Duodenal mucosa (tissue), 2 donors: Measurements from ENCODE around the gene DLG2.

Source experiments
- H3K27ac ChIP-seq: one replicate; pipeline ENCODE4 v1.7.0; 2013; ENCODE audit warnings: low read depth, low read length
- H3K27me3 ChIP-seq, 2 donors: one replicate each; pipeline ENCODE4 v1.7.0; 2013; ENCODE audit warnings: low read length in 2 of 2, control low read depth in 1 of 2; ENCODE audit not compliant: insufficient read depth in 2 of 2, control insufficient read depth in 1 of 2
- H3K36me3 ChIP-seq, 2 donors: one replicate each; pipeline ENCODE4 v1.7.0; 2013; ENCODE audit warnings: low read length in 2 of 2, control low read depth in 1 of 2; ENCODE audit not compliant: insufficient read depth in 2 of 2, control insufficient read depth in 1 of 2
- H3K4me1 ChIP-seq, 2 donors: one replicate each; pipeline ENCODE4 v1.7.0; 2013; ENCODE audit warnings: low read length in 2 of 2, control low read depth in 1 of 2; ENCODE audit not compliant: insufficient read depth in 2 of 2, control insufficient read depth in 1 of 2
- H3K4me3 ChIP-seq, 2 donors: one replicate each; pipeline ENCODE4 v1.7.0; 2013; ENCODE audit warnings: low read length in 2 of 2, low read depth in 1 of 2
- H3K9ac ChIP-seq, 2 donors: one replicate each; pipeline ENCODE4 v1.7.0; 2013; ENCODE audit warnings: low read length in 2 of 2, low read depth in 1 of 2
- H3K9me3 ChIP-seq, 2 donors: one replicate each; pipeline ENCODE4 v1.7.0; 2013; ENCODE audit warnings: low read length in 2 of 2, control low read depth in 1 of 2; ENCODE audit not compliant: control insufficient read depth in 1 of 2

DLG2 gene

GRCh38 chr11:84626256-84626655, 1000.9 kb downstream of the DLG2 start:
- H3K9ac ChIP-seq, result no peak overlapping the region
- no peaks in the 10 kb centered on the region for H3K36me3 ChIP-seq
- H3K27me3 ChIP-seq, result no peaks in the 10 kb centered on the region
- H3K9me3 ChIP-seq, result no peaks in the 10 kb centered on the region
- H3K4me1 ChIP-seq, result no peaks in the 10 kb centered on the region
- no peak overlapping the region for H3K27ac ChIP-seq
- no peak overlapping the region for H3K4me3 ChIP-seq

- Histone ChIP-seq H3K27ac (no peak overlapping the region), H3K9me3 (no peaks in the 10 kb centered on the region), H3K4me1 (no peaks in the 10 kb centered on the region), H3K9ac (no peak overlapping the region), H3K27me3 (no peaks in the 10 kb centered on the region), H3K36me3 (no peaks in the 10 kb centered on the region), H3K4me3 (no peak overlapping the region)
These were observed 1014.5 kb downstream of the DLG2 start for GRCh38 chr11:84612645-84613044.

- Histone ChIP-seq H3K4me1 (no peaks in the 10 kb centered on the region), H3K4me3 (no peak overlapping the region), H3K9ac (no peak overlapping the region), H3K27ac (no peak overlapping the region), H3K36me3 (no peaks in the 10 kb centered on the region), H3K9me3 (no peaks in the 10 kb centered on the region), H3K27me3 (no peaks in the 10 kb centered on the region)
These were observed 1018.3 kb downstream of the DLG2 start for GRCh38 chr11:84608837-84609196.

- H3K36me3 ChIP-seq, result no peaks in the 10 kb centered on the region
- no peak overlapping the region for H3K27ac ChIP-seq
- H3K4me3 ChIP-seq, result no peak overlapping the region
- H3K27me3 ChIP-seq, result no peaks in the 10 kb centered on the region
- H3K9me3 ChIP-seq, result no peaks in the 10 kb centered on the region
- no peaks in the 10 kb centered on the region for H3K4me1 ChIP-seq
- no peak overlapping the region for H3K9ac ChIP-seq
These were observed 1018.9 kb downstream of the DLG2 start for GRCh38 chr11:84607975-84608836.

GRCh38 chr11:84594602-84595001, 1032.5 kb downstream of the DLG2 start:
- Histone ChIP-seq H3K36me3 (no peaks in the 10 kb centered on the region), H3K27ac (no peak overlapping the region), H3K9ac (no peak overlapping the region), H3K4me3 (no peak overlapping the region), H3K9me3 (no peaks in the 10 kb centered on the region), H3K4me1 (no peaks in the 10 kb centered on the region), H3K27me3 (no peaks in the 10 kb centered on the region)

- H3K9me3 ChIP-seq, result no peaks in the 10 kb centered on the region
- H3K27ac ChIP-seq, result no peak overlapping the region
- no peak overlapping the region for H3K4me3 ChIP-seq
- no peak overlapping the region for H3K9ac ChIP-seq
- no peaks in the 10 kb centered on the region for H3K4me1 ChIP-seq
- no peaks in the 10 kb centered on the region for H3K36me3 ChIP-seq
- no peaks in the 10 kb centered on the region for H3K27me3 ChIP-seq
These were observed 1037.0 kb downstream of the DLG2 start for GRCh38 chr11:84590106-84590505.

- Histone ChIP-seq H3K4me1 (no peaks in the 10 kb centered on the region), H3K27me3 (no peaks in the 10 kb centered on the region), H3K9me3 (no peaks in the 10 kb centered on the region), H3K9ac (no peak overlapping the region), H3K4me3 (no peak overlapping the region), H3K36me3 (no peaks in the 10 kb centered on the region), H3K27ac (no peak overlapping the region)
These were observed 1038.9 kb downstream of the DLG2 start for GRCh38 chr11:84588131-84588829.

- Histone ChIP-seq H3K4me1 (no peaks in the 10 kb centered on the region), H3K9ac (no peak overlapping the region), H3K9me3 (no peaks in the 10 kb centered on the region), H3K27ac (no peak overlapping the region), H3K36me3 (no peaks in the 10 kb centered on the region), H3K27me3 (no peaks in the 10 kb centered on the region), H3K4me3 (no peak overlapping the region)
These were observed 1044.0 kb downstream of the DLG2 start for GRCh38 chr11:84583106-84583505.

GRCh38 chr11:84581083-84581482, 1046.1 kb downstream of the DLG2 start:
- Histone ChIP-seq H3K27me3 (no peaks in the 10 kb centered on the region), H3K36me3 (no peaks in the 10 kb centered on the region), H3K4me3 (no peak overlapping the region), H3K27ac (no peak overlapping the region), H3K9ac (no peak overlapping the region), H3K9me3 (no peaks in the 10 kb centered on the region), H3K4me1 (no peaks in the 10 kb centered on the region)

GRCh38 chr11:84580428-84580827, 1046.7 kb downstream of the DLG2 start:
- Histone ChIP-seq H3K27ac (no peak overlapping the region), H3K4me3 (no peak overlapping the region), H3K36me3 (no peaks in the 10 kb centered on the region), H3K9ac (no peak overlapping the region), H3K4me1 (no peaks in the 10 kb centered on the region), H3K27me3 (no peaks in the 10 kb centered on the region), H3K9me3 (no peaks in the 10 kb centered on the region)
